Panc1 (cell line): Measurements from ENCODE around the gene ARHGAP23.

ENCODE experiments used
- CTCF ChIP-seq: fragments of 450-650 bp; IDR thresholded peaks from 2 replicates; pipeline ENCODE4 v1.5.1; 2017; ENCODE audit warnings: mild to moderate bottlenecking
- POLR2AphosphoS5 ChIP-seq: IDR thresholded peaks from 2 replicates; pipeline ENCODE4 v1.6.1; 2012; ENCODE audit warnings: mild to moderate bottlenecking, low read depth, low read length, moderate library complexity

GRCh38 chr17:38558728-38559050, 130.4 kb downstream of the ARHGAP23 start:
- TF ChIP-seq CTCF (no peak), POLR2AphosphoS5 (no peak)
